ENCODE data around the gene MSX1.

GRCh38 chr4:4858527-4859324 lies 739 bp upstream of the MSX1 start:
- TF ChIP-seq CTCF (IDR thresholded peaks at IDR 0.05; ENCODE audit: poor library complexity, severe bottlenecking) (no peak), EZH2 (IDR thresholded peaks at IDR 0.05; ENCODE audit: borderline replicate concordance, insufficient read depth, low read length, poor library complexity, severe bottlenecking) (no peak), REST (IDR thresholded peaks at IDR 0.05; ENCODE audit: borderline replicate concordance) (no peak), RAD21 (conservative IDR thresholded peaks at IDR 0.05) (no peak), EP300 (conservative IDR thresholded peaks at IDR 0.05; ENCODE audit: poor library complexity, severe bottlenecking) (no peak), SMC3 (conservative IDR thresholded peaks at IDR 0.05; ENCODE audit: poor library complexity) (no peak), TAF1 (IDR thresholded peaks at IDR 0.05; ENCODE audit: low read depth) (no peak)
